Erythroblast (primary cell): Measurements from ENCODE around the gene FHAD1.

ENCODE experiments used
- GATA1 ChIP-seq: IDR thresholded peaks from 2 replicates; pipeline ENCODE4 v1.6.1; 2011; ENCODE audit warnings: low read depth, mild to moderate bottlenecking, control low read depth, low read length, moderate library complexity
- POLR2A ChIP-seq: IDR thresholded peaks from 2 replicates; pipeline ENCODE4 v1.6.1; 2011; ENCODE audit warnings: mild to moderate bottlenecking, low read length

GRCh38 chr1:15272009-15272781 lies 25.2 kb downstream of the FHAD1 start:
- no peak for TF ChIP-seq POLR2A
- TF ChIP-seq GATA1, result no peak
